HepG2 (cell line): ENCODE measurements around the gene DBNDD2. TPM values are rescaled to one million over a fixed set of nuclear protein-coding genes. Genes with fewer than 3 reads are reported as not detected.

ENCODE experiments used
- ARNTL ChIP-seq: sonication (generic); formaldehyde crosslinking; IDR thresholded peaks from 2 replicates; pipeline ENCODE4 v1.4.0; 2020; ENCODE audit warnings: mild to moderate bottlenecking, missing genetic modification reagents
- ELF4 ChIP-seq: sonication (generic); formaldehyde crosslinking; IDR thresholded peaks from 2 replicates; pipeline ENCODE4 v1.5.0; 2020; ENCODE audit warnings: missing genetic modification reagents, mild to moderate bottlenecking, moderate library complexity, borderline replicate concordance
- FOSL1 ChIP-seq: sonication (generic); formaldehyde crosslinking; IDR thresholded peaks from 2 replicates; pipeline ENCODE4 v1.9.0; 2021; ENCODE audit warnings: missing genetic modification reagents, borderline replicate concordance
- FOXA3 ChIP-seq: IDR thresholded peaks from 2 replicates; pipeline ENCODE4 v1.6.1; 2016; ENCODE audit warnings: missing genetic modification reagents, missing compliant biosample characterization
- FOXK2 ChIP-seq: fragments of 450-650 bp; IDR thresholded peaks from 2 replicates; pipeline ENCODE4 v1.6.1; 2016
- HCFC1 ChIP-seq: fragments of 150-350 bp; IDR thresholded peaks from 2 replicates; pipeline ENCODE4 v1.6.1; 2014; ENCODE audit warnings: low read depth, low read length
- PHB2 ChIP-seq: fragments of 450-650 bp; IDR thresholded peaks from 2 replicates; pipeline ENCODE4 v1.6.1; 2018; ENCODE audit not compliant: partially characterized antibody
- RBM39 ChIP-seq: fragments of 200-400 bp; formaldehyde crosslinking; IDR thresholded peaks from one replicate; pipeline ENCODE4 v1.6.1; 2018; ENCODE audit warnings: antibody characterized with exemption, mild to moderate bottlenecking, low read depth, low read length; ENCODE audit not compliant: poor library complexity, severe bottlenecking
- SPEN ChIP-seq: sonication (generic); formaldehyde crosslinking; IDR thresholded peaks from 2 replicates; pipeline ENCODE4 v1.5.1; 2020; ENCODE audit warnings: low read depth, mild to moderate bottlenecking, missing genetic modification reagents
- TCF12 ChIP-seq, 2 experiments: fragments of 450-650 bp in 1 of 2; sonication (generic) in 1 of 2; formaldehyde crosslinking in 1 of 2; IDR thresholded peaks; 2 replicates each; pipeline versions ENCODE4 v1.6.1 to v1.8.0; 2017 to 2022; ENCODE audit warnings: antibody characterized with exemption in 1 of 2, mild to moderate bottlenecking in 1 of 2, missing genetic modification reagents in 1 of 2, moderate library complexity in 1 of 2
- YEATS4 ChIP-seq: sonication (generic); formaldehyde crosslinking; IDR thresholded peaks from 2 replicates; pipeline ENCODE4 v1.4.0; 2020; ENCODE audit warnings: missing genetic modification reagents, borderline replicate concordance
- ZNF124 ChIP-seq: sonication (generic); formaldehyde crosslinking; IDR thresholded peaks from 2 replicates; pipeline ENCODE4 v1.4.0; 2020; ENCODE audit warnings: missing genetic modification reagents
- ZNF225 ChIP-seq: sonication (generic); formaldehyde crosslinking; IDR thresholded peaks from 2 replicates; pipeline ENCODE4 v1.4.0; 2020; ENCODE audit warnings: mild to moderate bottlenecking, missing genetic modification reagents
- ZNF343 ChIP-seq: sonication (generic); formaldehyde crosslinking; IDR thresholded peaks from 2 replicates; pipeline ENCODE4 v1.4.0; 2020; ENCODE audit warnings: mild to moderate bottlenecking, missing genetic modification reagents
- ZNF468 ChIP-seq: sonication (generic); formaldehyde crosslinking; IDR thresholded peaks from 2 replicates; pipeline ENCODE4 v1.8.0; 2022; ENCODE audit warnings: mild to moderate bottlenecking, moderate library complexity, missing genetic modification reagents
- ZNF510 ChIP-seq: sonication (generic); formaldehyde crosslinking; IDR thresholded peaks from 2 replicates; pipeline ENCODE4 v1.4.0; 2020; ENCODE audit warnings: low read depth, mild to moderate bottlenecking, missing genetic modification reagents
- ZNF660 ChIP-seq: sonication (generic); formaldehyde crosslinking; IDR thresholded peaks from 2 replicates; pipeline ENCODE4 v1.5.1; 2020; ENCODE audit warnings: mild to moderate bottlenecking, low read depth, missing genetic modification reagents, borderline replicate concordance
- ZNF761 ChIP-seq: sonication (generic); formaldehyde crosslinking; conservative IDR thresholded peaks from 2 replicates; pipeline ENCODE4 v1.4.0; 2020; ENCODE audit warnings: mild to moderate bottlenecking, missing genetic modification reagents
- polyA plus RNA-seq, 8 experiments: library from polyadenylated mRNA; depleted of rRNA in 3 of 8; stranded (reverse) in 7 of 8; unstranded in 1 of 8; fragments of >200 nt; fragmentation: Illumina TruSeq in 4 of 8; extraction: Trizol in 4 of 8; gene quantifications; 2 replicates each; pipeline versions ENCODE4 v1.2.1 to v1.2.3, GENCODE V29; 2011 to 2016; ENCODE audit warnings: low read depth in 4 of 8, missing spikeins in 1 of 8, mixed read lengths in 1 of 8; ENCODE audit not compliant: insufficient read depth in 1 of 8
- total RNA-seq, 5 experiments: library from RNA; depleted of rRNA; stranded (reverse); fragments of >200 nt; fragmentation: Illumina TruSeq; extraction: Trizol; gene quantifications; 2 replicates each; pipeline ENCODE4 v1.2.3, GENCODE V29; 2016; ENCODE audit warnings: low read depth in 1 of 5
- TF ChIP-seq, protein P1 (sequence below): fragments of 450-650 bp; IDR thresholded peaks from 2 replicates; pipeline ENCODE4 v1.6.1; 2016
- TF ChIP-seq, protein P2 (sequence below): sonication (generic); formaldehyde crosslinking; IDR thresholded peaks from 2 replicates; pipeline ENCODE4 v1.5.1; 2020; ENCODE audit warnings: missing genetic modification reagents, mild to moderate bottlenecking, borderline replicate concordance
- TF ChIP-seq, protein P3 (sequence below): sonication (generic); formaldehyde crosslinking; IDR thresholded peaks from 2 replicates; pipeline ENCODE4 v1.9.0; 2022; ENCODE audit warnings: low read depth, missing genetic modification reagents
- TF ChIP-seq, protein P4 (sequence below): sonication (generic); formaldehyde crosslinking; IDR thresholded peaks from 2 replicates; pipeline ENCODE4 v1.4.0; 2020; ENCODE audit warnings: low read depth, mild to moderate bottlenecking, missing genetic modification reagents
- TF ChIP-seq, protein P5 (sequence below): sonication (generic); formaldehyde crosslinking; IDR thresholded peaks from 2 replicates; pipeline ENCODE4 v1.4.0; 2020; ENCODE audit warnings: missing genetic modification reagents, borderline replicate concordance

Gene DBNDD2
- total and polyA plus RNA-seq, 2 of the 13 experiments (the other 11 are each of a cell fraction or from before 2014, with no cell fraction given) = 16.7 to 47.6 TPM

DNA sequence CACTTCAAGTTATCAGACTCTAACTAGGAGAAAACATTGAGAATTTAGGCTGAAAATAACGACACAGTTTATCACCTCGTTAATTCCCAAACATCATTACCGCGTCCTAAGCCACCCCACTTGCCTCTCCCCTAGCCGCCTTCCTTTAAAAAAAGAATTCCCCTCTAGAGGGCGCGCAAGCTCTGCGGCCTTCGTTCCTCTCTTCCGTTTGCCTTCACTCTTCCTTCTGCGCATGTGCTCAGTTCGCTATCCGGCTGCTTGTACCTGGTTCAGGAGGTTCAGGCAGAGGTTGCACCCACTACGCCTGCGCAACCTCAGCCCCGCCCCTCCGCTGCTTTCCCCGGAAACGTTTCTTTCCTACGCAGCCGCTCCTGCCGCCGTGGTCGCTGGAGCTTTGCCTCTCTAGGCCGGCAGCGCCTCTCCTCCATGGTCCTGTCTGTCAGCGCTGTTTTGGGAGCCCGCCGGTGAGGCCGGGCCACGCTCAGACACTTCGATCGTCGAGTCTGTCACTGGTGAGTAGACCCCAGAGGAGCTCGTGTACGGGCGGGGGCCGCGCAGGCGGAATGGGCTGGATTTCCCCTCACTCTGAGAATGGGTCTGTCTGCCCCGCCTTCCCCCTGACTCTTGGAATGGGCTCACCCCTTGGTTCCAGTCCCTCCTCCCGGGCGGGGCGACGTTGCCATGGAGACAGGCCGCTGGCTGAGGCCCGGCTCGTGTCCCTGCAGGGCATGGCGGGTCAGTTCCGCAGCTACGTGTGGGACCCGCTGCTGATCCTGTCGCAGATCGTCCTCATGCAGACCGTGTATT is 45.1 kb upstream of the DBNDD2 start, which contains the start of gene SYS1 (continued):
- TF ChIP-seq, protein P1, sequence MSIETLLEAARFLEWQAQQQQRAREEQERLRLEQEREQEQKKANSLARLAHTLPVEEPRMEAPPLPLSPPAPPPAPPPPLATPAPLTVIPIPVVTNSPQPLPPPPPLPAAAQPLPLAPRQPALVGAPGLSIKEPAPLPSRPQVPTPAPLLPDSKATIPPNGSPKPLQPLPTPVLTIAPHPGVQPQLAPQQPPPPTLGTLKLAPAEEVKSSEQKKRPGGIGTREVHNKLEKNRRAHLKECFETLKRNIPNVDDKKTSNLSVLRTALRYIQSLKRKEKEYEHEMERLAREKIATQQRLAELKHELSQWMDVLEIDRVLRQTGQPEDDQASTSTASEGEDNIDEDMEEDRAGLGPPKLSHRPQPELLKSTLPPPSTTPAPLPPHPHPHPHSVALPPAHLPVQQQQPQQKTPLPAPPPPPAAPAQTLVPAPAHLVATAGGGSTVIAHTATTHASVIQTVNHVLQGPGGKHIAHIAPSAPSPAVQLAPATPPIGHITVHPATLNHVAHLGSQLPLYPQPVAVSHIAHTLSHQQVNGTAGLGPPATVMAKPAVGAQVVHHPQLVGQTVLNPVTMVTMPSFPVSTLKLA = peak; percentile 76
- TF ChIP-seq ZNF660 (no peak; the same call in 1 of the 2 replicates), ZNF343 (peak; percentile 99), ZNF124 (peak; percentile 90; the same call in 1 of the 2 replicates), TCF12 (IDR thresholded peaks at IDR 0.05) (no peak), TCF12 (CRISPR knock-in tag; IDR thresholded peaks at IDR 0.05) (no peak; the same call in 1 of the 2 replicates), RBM39 (peak; percentile 98), ZNF510 (CRISPR knock-in tag) (peak; percentile 96), YEATS4 (CRISPR knock-in tag) (peak; percentile 97), FOXA3 (peak; percentile 77), HCFC1 (peak; percentile 71; the same call in 1 of the 2 replicates), ZNF225 (CRISPR knock-in tag) (peak; percentile 99), ARNTL (CRISPR knock-in tag) (peak; percentile 94), PHB2 (no peak), SPEN (CRISPR knock-in tag) (peak; percentile 95), FOSL1 (no peak), ELF4 (peak; percentile 98; the same call in 1 of the 2 replicates), ZNF468 (CRISPR knock-in tag) (peak; percentile 83; the same call in 1 of the 2 replicates), ZNF761 (CRISPR knock-in tag) (peak; percentile 98), FOXK2 (peak; percentile 81)
- TF ChIP-seq, protein P2, sequence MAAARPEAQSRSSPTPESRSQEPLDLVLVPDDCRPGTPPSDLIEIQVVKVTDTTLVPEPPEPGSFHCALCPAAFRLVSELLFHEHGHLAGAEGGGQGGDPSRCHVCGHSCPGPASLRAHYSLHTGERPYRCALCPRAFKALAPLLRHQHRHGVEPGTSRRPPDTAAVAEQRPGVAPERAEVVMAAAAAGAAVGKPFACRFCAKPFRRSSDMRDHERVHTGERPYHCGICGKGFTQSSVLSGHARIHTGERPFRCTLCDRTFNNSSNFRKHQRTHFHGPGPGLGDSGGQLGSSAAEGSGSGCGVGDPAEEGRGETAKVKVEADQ (CRISPR knock-in tag) = peak; percentile 91
- TF ChIP-seq, protein P3, sequence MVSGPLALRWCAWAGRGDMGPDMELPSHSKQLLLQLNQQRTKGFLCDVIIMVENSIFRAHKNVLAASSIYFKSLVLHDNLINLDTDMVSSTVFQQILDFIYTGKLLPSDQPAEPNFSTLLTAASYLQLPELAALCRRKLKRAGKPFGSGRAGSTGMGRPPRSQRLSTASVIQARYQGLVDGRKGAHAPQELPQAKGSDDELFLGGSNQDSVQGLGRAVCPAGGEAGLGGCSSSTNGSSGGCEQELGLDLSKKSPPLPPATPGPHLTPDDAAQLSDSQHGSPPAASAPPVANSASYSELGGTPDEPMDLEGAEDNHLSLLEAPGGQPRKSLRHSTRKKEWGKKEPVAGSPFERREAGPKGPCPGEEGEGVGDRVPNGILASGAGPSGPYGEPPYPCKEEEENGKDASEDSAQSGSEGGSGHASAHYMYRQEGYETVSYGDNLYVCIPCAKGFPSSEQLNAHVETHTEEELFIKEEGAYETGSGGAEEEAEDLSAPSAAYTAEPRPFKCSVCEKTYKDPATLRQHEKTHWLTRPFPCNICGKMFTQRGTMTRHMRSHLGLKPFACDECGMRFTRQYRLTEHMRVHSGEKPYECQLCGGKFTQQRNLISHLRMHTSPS = peak; percentile 75
- TF ChIP-seq, protein P4, sequence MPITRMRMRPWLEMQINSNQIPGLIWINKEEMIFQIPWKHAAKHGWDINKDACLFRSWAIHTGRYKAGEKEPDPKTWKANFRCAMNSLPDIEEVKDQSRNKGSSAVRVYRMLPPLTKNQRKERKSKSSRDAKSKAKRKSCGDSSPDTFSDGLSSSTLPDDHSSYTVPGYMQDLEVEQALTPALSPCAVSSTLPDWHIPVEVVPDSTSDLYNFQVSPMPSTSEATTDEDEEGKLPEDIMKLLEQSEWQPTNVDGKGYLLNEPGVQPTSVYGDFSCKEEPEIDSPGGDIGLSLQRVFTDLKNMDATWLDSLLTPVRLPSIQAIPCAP = no peak
- TF ChIP-seq, protein P5, sequence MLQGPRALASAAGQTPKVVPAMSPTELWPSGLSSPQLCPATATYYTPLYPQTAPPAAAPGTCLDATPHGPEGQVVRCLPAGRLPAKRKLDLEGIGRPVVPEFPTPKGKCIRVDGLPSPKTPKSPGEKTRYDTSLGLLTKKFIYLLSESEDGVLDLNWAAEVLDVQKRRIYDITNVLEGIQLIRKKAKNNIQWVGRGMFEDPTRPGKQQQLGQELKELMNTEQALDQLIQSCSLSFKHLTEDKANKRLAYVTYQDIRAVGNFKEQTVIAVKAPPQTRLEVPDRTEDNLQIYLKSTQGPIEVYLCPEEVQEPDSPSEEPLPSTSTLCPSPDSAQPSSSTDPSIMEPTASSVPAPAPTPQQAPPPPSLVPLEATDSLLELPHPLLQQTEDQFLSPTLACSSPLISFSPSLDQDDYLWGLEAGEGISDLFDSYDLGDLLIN (CRISPR knock-in tag) = peak; percentile 48; the same call in 1 of the 2 replicates
